Activated CD8-positive, alpha-beta memory T cell treated with anti-CD3 and anti-CD28 coated beads for 24 hours (primary cell): ENCODE measurements around the gene SCAMP3.
A peak's percentile ranks its signal among the peaks of the same experiment; 100 is the strongest.
"Not testable (repeated sequence)": the region's sequence is repeated elsewhere in the genome, so short reads cannot be mapped to it uniquely, and the experiment has no call there.

Source experiments
- DNase-seq: peaks from one replicate; pipeline ENCODE4 v3.0.0-alpha.2; 2020

SCAMP3 gene

GRCh38 chr1:155254228-155254713 is 7.9 kb downstream of the SCAMP3 start:
- no peak for DNase-seq

GRCh38 chr1:155253797-155254196 is 8.4 kb downstream of the SCAMP3 start:
- no peak for DNase-seq

GRCh38 chr1:155253208-155253607 is 9.0 kb downstream of the SCAMP3 start:
- DNase-seq, result no peak

GRCh38 chr1:155251566-155251965 is 10.6 kb downstream of the SCAMP3 start:
- no peak for DNase-seq

GRCh38 chr1:155250633-155251449 is 11.3 kb downstream of the SCAMP3 start:
- DNase-seq, result peak; percentile 99

GRCh38 chr1:155250246-155250632 is 11.9 kb downstream of the SCAMP3 start:
- no peak for DNase-seq

- DNase-seq, result no peak
These were observed 14.2 kb downstream of the SCAMP3 start for GRCh38 chr1:155247667-155248553.

- DNase-seq, result not testable (repeated sequence)
These were observed 15.4 kb downstream of the SCAMP3 start for GRCh38 chr1:155246796-155247195.

GRCh38 chr1:155245163-155245524 is 17.0 kb downstream of the SCAMP3 start:
- DNase-seq, result no peak

GRCh38 chr1:155244368-155245162 is 17.6 kb downstream of the SCAMP3 start:
- peak; percentile 96 for DNase-seq

- no peak for DNase-seq
These were observed 19.3 kb downstream of the SCAMP3 start for GRCh38 chr1:155242805-155243358.

GRCh38 chr1:155241841-155242264 is 20.3 kb downstream of the SCAMP3 start:
- DNase-seq, result no peak

GRCh38 chr1:155241069-155241679 is 21.0 kb downstream of the SCAMP3 start:
- DNase-seq, result peak; percentile 79

GRCh38 chr1:155236451-155236850 is 25.7 kb downstream of the SCAMP3 start:
- no peak for DNase-seq

- DNase-seq, result not testable (repeated sequence)
These were observed 26.8 kb downstream of the SCAMP3 start for GRCh38 chr1:155235375-155235774.

GRCh38 chr1:155233502-155233901 is 28.7 kb downstream of the SCAMP3 start:
- not testable (repeated sequence) for DNase-seq

GRCh38 chr1:155232001-155232978 is 29.9 kb downstream of the SCAMP3 start:
- DNase-seq, result not testable (repeated sequence)

GRCh38 chr1:155231302-155231701 is 30.9 kb downstream of the SCAMP3 start:
- not testable (repeated sequence) for DNase-seq

GRCh38 chr1:155228096-155228427 is 34.1 kb downstream of the SCAMP3 start:
- DNase-seq, result no peak

GRCh38 chr1:155227261-155228095 is 34.7 kb downstream of the SCAMP3 start:
- peak; percentile 100 for DNase-seq
